IPS-20b (cell line): ENCODE measurements around the gene DLST.

ENCODE experiments used
- H3K27ac ChIP-seq: one replicate; pipeline ENCODE4 v1.5.1; 2013; ENCODE audit warnings: low read length
- H3K27me3 ChIP-seq: 2 replicates; pipeline ENCODE4 v1.6.1; 2013; ENCODE audit warnings: mild to moderate bottlenecking, low read length, inconsistent platforms; ENCODE audit not compliant: insufficient read depth
- H3K36me3 ChIP-seq: 2 replicates; pipeline ENCODE4 v1.6.1; 2013; ENCODE audit warnings: low read depth, mild to moderate bottlenecking, inconsistent platforms, low read length, moderate library complexity; ENCODE audit not compliant: insufficient read depth
- H3K4me1 ChIP-seq: 2 replicates; pipeline ENCODE4 v1.6.1; 2013; ENCODE audit warnings: mild to moderate bottlenecking, control low read depth, inconsistent platforms, low read length, moderate library complexity; ENCODE audit not compliant: insufficient read depth
- H3K4me3 ChIP-seq: 2 replicates; pipeline ENCODE4 v1.5.1; 2013; ENCODE audit warnings: mild to moderate bottlenecking, low read length, inconsistent platforms
- H3K9ac ChIP-seq: 2 replicates; pipeline ENCODE4 v1.6.1; 2013; ENCODE audit warnings: low read depth, mild to moderate bottlenecking, inconsistent platforms, low read length, moderate library complexity
- H3K9me3 ChIP-seq: 2 replicates; pipeline ENCODE4 v1.6.1; 2013; ENCODE audit warnings: mild to moderate bottlenecking, low read depth, low read length, inconsistent platforms; ENCODE audit not compliant: insufficient read depth

The DLST gene

GRCh38 chr14:74936151-74936550 is 54.4 kb downstream of the DLST start:
- Histone ChIP-seq H3K4me1 (no peaks in the 10 kb centered on the region), H3K36me3 (no peaks in the 10 kb centered on the region), H3K4me3 (no peak overlapping the region), H3K9me3 (no peaks in the 10 kb centered on the region), H3K9ac (no peak overlapping the region), H3K27me3 (no peaks in the 10 kb centered on the region), H3K27ac (no peak overlapping the region)

- Histone ChIP-seq H3K4me1 (no peaks in the 10 kb centered on the region), H3K36me3 (no peaks in the 10 kb centered on the region), H3K9ac (no peak overlapping the region), H3K27me3 (no peaks in the 10 kb centered on the region), H3K4me3 (no peak overlapping the region), H3K9me3 (no peaks in the 10 kb centered on the region), H3K27ac (no peak overlapping the region)
These were observed 55.0 kb downstream of the DLST start for GRCh38 chr14:74936731-74937130.

GRCh38 chr14:74937171-74937570 is 55.5 kb downstream of the DLST start:
- Histone ChIP-seq H3K36me3 (no peaks in the 10 kb centered on the region), H3K27me3 (no peaks in the 10 kb centered on the region), H3K9ac (no peak overlapping the region), H3K27ac (no peak overlapping the region), H3K4me1 (no peaks in the 10 kb centered on the region), H3K9me3 (no peaks in the 10 kb centered on the region), H3K4me3 (no peak overlapping the region)

GRCh38 chr14:74938531-74939495 is 57.1 kb downstream of the DLST start:
- H3K4me3 ChIP-seq, result no peak overlapping the region
- no peaks in the 10 kb centered on the region for H3K27me3 ChIP-seq
- no peak overlapping the region for H3K27ac ChIP-seq
- H3K36me3 ChIP-seq, result no peaks in the 10 kb centered on the region
- no peak overlapping the region for H3K9ac ChIP-seq
- no peaks in the 10 kb centered on the region for H3K4me1 ChIP-seq
- no peaks in the 10 kb centered on the region for H3K9me3 ChIP-seq

GRCh38 chr14:74940956-74941565 is 59.3 kb downstream of the DLST start:
- no peak overlapping the region for H3K9ac ChIP-seq
- H3K9me3 ChIP-seq, result no peaks in the 10 kb centered on the region
- no peaks in the 10 kb centered on the region for H3K36me3 ChIP-seq
- H3K27me3 ChIP-seq, result no peaks in the 10 kb centered on the region
- no peaks in the 10 kb centered on the region for H3K4me1 ChIP-seq
- no peak overlapping the region for H3K27ac ChIP-seq
- no peak overlapping the region for H3K4me3 ChIP-seq

GRCh38 chr14:74941676-74942097 is 60.0 kb downstream of the DLST start:
- Histone ChIP-seq H3K27ac (no peak overlapping the region), H3K4me3 (no peak overlapping the region), H3K36me3 (no peaks in the 10 kb centered on the region), H3K27me3 (no peaks in the 10 kb centered on the region), H3K4me1 (no peaks in the 10 kb centered on the region), H3K9me3 (no peaks in the 10 kb centered on the region), H3K9ac (no peak overlapping the region)

GRCh38 chr14:74942181-74942580 is 60.5 kb downstream of the DLST start:
- Histone ChIP-seq H3K4me3 (no peak overlapping the region), H3K36me3 (no peaks in the 10 kb centered on the region), H3K27me3 (no peaks in the 10 kb centered on the region), H3K27ac (no peak overlapping the region), H3K9me3 (no peaks in the 10 kb centered on the region), H3K9ac (no peak overlapping the region), H3K4me1 (no peaks in the 10 kb centered on the region)

- H3K4me1 ChIP-seq, result no peaks in the 10 kb centered on the region
- H3K9me3 ChIP-seq, result no peaks in the 10 kb centered on the region
- H3K9ac ChIP-seq, result no peak overlapping the region
- H3K4me3 ChIP-seq, result no peak overlapping the region
- H3K36me3 ChIP-seq, result no peaks in the 10 kb centered on the region
- no peaks in the 10 kb centered on the region for H3K27me3 ChIP-seq
- no peak overlapping the region for H3K27ac ChIP-seq
These were observed 60.9 kb downstream of the DLST start for GRCh38 chr14:74942608-74943007.

GRCh38 chr14:74945261-74945851 is 63.6 kb downstream of the DLST start:
- Histone ChIP-seq H3K9ac (no peak overlapping the region), H3K27ac (no peak overlapping the region), H3K4me1 (no peaks in the 10 kb centered on the region), H3K4me3 (no peak overlapping the region), H3K9me3 (no peaks in the 10 kb centered on the region), H3K27me3 (no peaks in the 10 kb centered on the region), H3K36me3 (no peaks in the 10 kb centered on the region)

GRCh38 chr14:74945852-74946658 is 64.3 kb downstream of the DLST start:
- no peaks in the 10 kb centered on the region for H3K36me3 ChIP-seq
- H3K4me1 ChIP-seq, result no peaks in the 10 kb centered on the region
- no peak overlapping the region for H3K9ac ChIP-seq

GRCh38 chr14:74946659-74947281 is 65.1 kb downstream of the DLST start:
- Histone ChIP-seq H3K27me3 (no peaks in the 10 kb centered on the region), H3K36me3 (no peaks in the 10 kb centered on the region), H3K9ac (no peak overlapping the region), H3K4me3 (no peak overlapping the region), H3K27ac (no peak overlapping the region), H3K4me1 (no peaks in the 10 kb centered on the region), H3K9me3 (no peaks in the 10 kb centered on the region)

More at GRCh38 chr14:74945852-74946658, 64.3 kb downstream of the DLST start:
- H3K27ac ChIP-seq, result no peak overlapping the region
- no peaks in the 10 kb centered on the region for H3K27me3 ChIP-seq
- no peaks in the 10 kb centered on the region for H3K9me3 ChIP-seq
- no peak overlapping the region for H3K4me3 ChIP-seq
